Measurements from ENCODE around the gene ACBD7.

ACBD7 gene

GRCh38 chr10:15088428-15089261, at the start of gene ACBD7:
ACBD7 (minus strand) TSS chr10:15088776; CDS start chr10:15088728, 48 bp downstream.
- DNase-seq: peak; percentile 52 to 80

- peak in 1 of 2 donors; percentile 25 for DNase-seq
Measured at GRCh38 chr10:15137636-15138035, 49.1 kb upstream of the ACBD7 start.

GRCh38 chr10:15137036-15137359, 48.4 kb upstream of the ACBD7 start:
- no peak for DNase-seq

- DNase-seq: no peak
Measured at GRCh38 chr10:15136129-15137035, 47.8 kb upstream of the ACBD7 start.

GRCh38 chr10:15131330-15131729, 42.8 kb upstream of the ACBD7 start:
- no peak for DNase-seq

GRCh38 chr10:15124908-15125307, 36.3 kb upstream of the ACBD7 start:
- DNase-seq: no peak

GRCh38 chr10:15124190-15124589, 35.6 kb upstream of the ACBD7 start:
- DNase-seq: no peak

GRCh38 chr10:15123749-15124184, 35.2 kb upstream of the ACBD7 start:
- no peak for DNase-seq

GRCh38 chr10:15122477-15123030, 34.0 kb upstream of the ACBD7 start:
- DNase-seq: no peak

- DNase-seq: no peak
Measured at GRCh38 chr10:15121707-15122106, 33.1 kb upstream of the ACBD7 start.

GRCh38 chr10:15120523-15120922, 31.9 kb upstream of the ACBD7 start:
- no peak for DNase-seq

GRCh38 chr10:15118615-15119014, 30.0 kb upstream of the ACBD7 start:
- no peak for DNase-seq

GRCh38 chr10:15116225-15116624, 27.6 kb upstream of the ACBD7 start:
- DNase-seq: no peak

GRCh38 chr10:15113766-15114165, 25.2 kb upstream of the ACBD7 start:
- DNase-seq: no peak

- no peak for DNase-seq
Measured at GRCh38 chr10:15112657-15113056, 24.1 kb upstream of the ACBD7 start.

- peak; percentile 58 to 92 for DNase-seq
Measured at GRCh38 chr10:15106352-15107013, 17.9 kb upstream of the ACBD7 start.

GRCh38 chr10:15103513-15103912, 14.9 kb upstream of the ACBD7 start:
- DNase-seq: no peak

- no peak for DNase-seq
Measured at GRCh38 chr10:15099886-15100285, 11.3 kb upstream of the ACBD7 start.

GRCh38 chr10:15097011-15097812, 8.6 kb upstream of the ACBD7 start, which contains the start of gene RPP38:
RPP38 (plus strand) TSS chr10:15097355; CDS start chr10:15103315, 5,960 bp downstream.
- DNase-seq: peak; percentile 94 to 99

GRCh38 chr10:15096661-15097010, 8.1 kb upstream of the ACBD7 start:
- no peak for DNase-seq

- no peak for DNase-seq
Measured at GRCh38 chr10:15092855-15093408, 4.4 kb upstream of the ACBD7 start.

GRCh38 chr10:15091418-15091817, 2.8 kb upstream of the ACBD7 start:
- no peak for DNase-seq

All from inflammatory macrophage treated with lipopolysaccharide for 1 hour (primary cell).